Measurements from ENCODE around the gene LSP1. TPM values are rescaled to one million over a fixed set of nuclear protein-coding genes. Genes with fewer than 3 reads are reported as not detected.

The LSP1 gene
- total RNA-seq, 1 experiment from 2014 or later: 0.90 TPM

GRCh38 chr11:1854949-1855885 lies 2.3 kb downstream of the LSP1 start:
- no peaks in the 10 kb centered on the region for H3K9me3 ChIP-seq (ENCODE audit: control insufficient read depth, insufficient read depth, low read depth, low read length)
- no peaks in the 10 kb centered on the region for H3K36me3 ChIP-seq (ENCODE audit: control insufficient read depth, insufficient read depth, low read length)
- no TSS peak for BruUV-seq (replicated peaks)
- H3K4me3 ChIP-seq (ENCODE audit: low read depth in 2 of 2, low read length in 2 of 2): no peak overlapping the region
- H3K27me3 ChIP-seq (ENCODE audit: control insufficient read depth, insufficient read depth, low read length): no peaks in the 10 kb centered on the region
- no peak overlapping the region for H3K27ac ChIP-seq (ENCODE audit: low read length)
- in situ Hi-C loops (cut with HindIII; ENCODE audit: low pct_unique_long_range_greater_than_20kb, low sequenced_read_pairs) (no loop called here), intact Hi-C loops (cut with micrococcal nuclease; ENCODE audit: unreplicated experiment) (no loop called here)
- POLR2A ChIA-PET: no interaction called here
- no peaks in the 10 kb centered on the region for H3K4me1 ChIP-seq (ENCODE audit: control insufficient read depth, insufficient read depth, low read length)
- DNase-seq (ENCODE audit: low read depth, low spot score): no peak
- ATAC-seq: 0 out of 2 replicates have a peak, but pooled peaks have one; percentile 7
- TF ChIP-seq SIN3A (IDR thresholded peaks at IDR 0.05; ENCODE audit: borderline replicate concordance, insufficient read depth, low read depth, low read length) (no peak), REST (IDR thresholded peaks at IDR 0.05; ENCODE audit: insufficient read depth in 1 of 2, low read depth in 2 of 2, low read length in 1 of 2) (no peak), CTCF (IDR thresholded peaks at IDR 0.05) (no peak), POLR2AphosphoS5 (IDR thresholded peaks at IDR 0.05; ENCODE audit: low read depth, low read length) (no peak), TCF7L2 (IDR thresholded peaks at IDR 0.05; ENCODE audit: low read depth, low read length) (no peak)
- CTCF ChIA-PET: interaction anchor here (0.6 to 0.9 kb wide), 3 partner anchors 21 to 281 kb away, joined by 3 to 5 read pairs (median 4); no protein-coding TSS in a partner anchor

- no peak for ATAC-seq
Observed at GRCh38 chr11:1855886-1856265, 3.0 kb downstream of the LSP1 start.

More at GRCh38 chr11:1855886-1856265, 3.0 kb downstream of the LSP1 start:
- no TSS peak for BruUV-seq (replicated peaks)
- no peaks in the 10 kb centered on the region for H3K9me3 ChIP-seq (ENCODE audit: control insufficient read depth, insufficient read depth, low read depth, low read length)
- intact Hi-C loops (cut with micrococcal nuclease; ENCODE audit: unreplicated experiment): no loop called here
- DNase-seq (ENCODE audit: low read depth, low spot score): no peak
- in situ Hi-C loops (cut with HindIII; ENCODE audit: low pct_unique_long_range_greater_than_20kb, low sequenced_read_pairs): no loop called here
- CTCF ChIA-PET: interaction anchor here (0.6 to 0.9 kb wide), 3 partner anchors 21 to 282 kb away, joined by 3 to 5 read pairs (median 4); no protein-coding TSS in a partner anchor
- no peak overlapping the region for H3K27ac ChIP-seq (ENCODE audit: low read length)
- no peaks in the 10 kb centered on the region for H3K4me1 ChIP-seq (ENCODE audit: control insufficient read depth, insufficient read depth, low read length)
- H3K4me3 ChIP-seq (ENCODE audit: low read depth in 2 of 2, low read length in 2 of 2): no peak overlapping the region
- POLR2A ChIA-PET: no interaction called here
- H3K36me3 ChIP-seq (ENCODE audit: control insufficient read depth, insufficient read depth, low read length): no peaks in the 10 kb centered on the region
- no peaks in the 10 kb centered on the region; the same call in 1 of the 2 replicates for H3K27me3 ChIP-seq (ENCODE audit: control insufficient read depth, insufficient read depth, low read length)
- no peak for TF ChIP-seq TCF7L2 (IDR thresholded peaks at IDR 0.05; ENCODE audit: low read depth, low read length)
- no peak for TF ChIP-seq REST (IDR thresholded peaks at IDR 0.05; ENCODE audit: insufficient read depth in 1 of 2, low read depth in 2 of 2, low read length in 1 of 2)

Measured in Panc1 (cell line).